Measurements from ENCODE around the gene NGEF.

Gene NGEF

GRCh38 chr2:233029321-233029720 lies 16.3 kb upstream of the NGEF start:
- TF ChIP-seq CTCF (IDR thresholded peaks at IDR 0.05; ENCODE audit: borderline replicate concordance, insufficient read depth, low read depth, low read length) = no peak
- H3K4me3 ChIP-seq (ENCODE audit: low read depth, low read length) = no peak overlapping the region

- no peak overlapping the region for H3K4me3 ChIP-seq (ENCODE audit: low read depth, low read length)
- no peak for TF ChIP-seq CTCF (IDR thresholded peaks at IDR 0.05; ENCODE audit: borderline replicate concordance, insufficient read depth, low read depth, low read length)
These were observed 13.2 kb upstream of the NGEF start for GRCh38 chr2:233026198-233026813.

DNA sequence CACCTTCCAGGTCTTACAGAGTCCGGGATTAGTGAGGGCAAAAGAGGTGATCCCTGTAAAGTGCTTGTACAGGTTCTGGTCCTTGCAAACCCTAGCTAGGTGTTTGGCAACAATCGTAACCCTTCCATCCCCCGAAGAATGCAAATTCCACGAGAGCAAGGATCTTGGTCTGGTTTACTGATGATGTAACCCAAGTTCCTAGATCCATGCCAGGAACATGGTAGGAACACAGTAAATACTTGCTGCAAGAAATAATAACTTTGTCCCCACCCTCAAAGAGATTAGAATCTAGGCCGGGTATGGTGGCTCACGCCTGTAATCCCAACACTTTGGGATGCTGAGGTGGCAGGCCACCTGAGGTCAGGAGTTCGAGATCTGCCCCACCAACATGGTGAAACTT lies 12.7 kb upstream of the NGEF start:
- no peak overlapping the region for H3K4me3 ChIP-seq (ENCODE audit: low read depth, low read length)
- no peak for TF ChIP-seq CTCF (IDR thresholded peaks at IDR 0.05; ENCODE audit: borderline replicate concordance, insufficient read depth, low read depth, low read length)

DNA sequence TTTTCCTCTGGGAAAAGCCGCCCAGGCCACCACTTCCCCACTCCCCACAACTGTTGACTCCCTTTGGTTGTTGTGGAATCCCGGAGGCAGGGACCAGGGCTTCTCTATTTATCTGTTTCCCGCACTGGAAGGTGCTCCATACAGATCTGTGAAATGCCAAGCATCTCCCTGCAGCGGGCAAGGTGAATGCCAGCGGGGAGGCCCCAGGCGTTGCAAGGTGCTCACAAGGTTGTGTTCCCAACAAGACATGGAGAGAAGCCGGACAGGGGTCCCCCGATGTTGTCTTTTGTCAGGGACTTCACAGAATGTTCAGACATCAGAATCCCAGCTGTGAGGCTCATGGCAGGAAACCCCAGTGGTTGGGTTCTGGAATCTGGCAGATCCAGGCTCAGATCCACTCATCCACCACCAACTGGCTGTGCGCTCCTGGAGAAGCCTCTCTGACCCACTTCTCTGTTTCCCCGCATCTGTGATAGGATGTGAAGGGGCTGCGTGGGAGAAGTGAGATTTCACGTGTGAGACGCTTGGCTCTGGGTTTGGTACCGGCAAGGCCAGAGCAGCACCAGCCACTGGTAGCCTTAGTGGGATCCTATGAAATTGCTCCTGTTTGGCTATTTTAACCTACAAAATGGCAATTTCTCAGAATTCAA lies 10.8 kb upstream of the NGEF start:
- no peak overlapping the region for H3K4me3 ChIP-seq (ENCODE audit: low read depth, low read length)
- no peak for TF ChIP-seq CTCF (IDR thresholded peaks at IDR 0.05; ENCODE audit: borderline replicate concordance, insufficient read depth, low read depth, low read length)

DNA sequence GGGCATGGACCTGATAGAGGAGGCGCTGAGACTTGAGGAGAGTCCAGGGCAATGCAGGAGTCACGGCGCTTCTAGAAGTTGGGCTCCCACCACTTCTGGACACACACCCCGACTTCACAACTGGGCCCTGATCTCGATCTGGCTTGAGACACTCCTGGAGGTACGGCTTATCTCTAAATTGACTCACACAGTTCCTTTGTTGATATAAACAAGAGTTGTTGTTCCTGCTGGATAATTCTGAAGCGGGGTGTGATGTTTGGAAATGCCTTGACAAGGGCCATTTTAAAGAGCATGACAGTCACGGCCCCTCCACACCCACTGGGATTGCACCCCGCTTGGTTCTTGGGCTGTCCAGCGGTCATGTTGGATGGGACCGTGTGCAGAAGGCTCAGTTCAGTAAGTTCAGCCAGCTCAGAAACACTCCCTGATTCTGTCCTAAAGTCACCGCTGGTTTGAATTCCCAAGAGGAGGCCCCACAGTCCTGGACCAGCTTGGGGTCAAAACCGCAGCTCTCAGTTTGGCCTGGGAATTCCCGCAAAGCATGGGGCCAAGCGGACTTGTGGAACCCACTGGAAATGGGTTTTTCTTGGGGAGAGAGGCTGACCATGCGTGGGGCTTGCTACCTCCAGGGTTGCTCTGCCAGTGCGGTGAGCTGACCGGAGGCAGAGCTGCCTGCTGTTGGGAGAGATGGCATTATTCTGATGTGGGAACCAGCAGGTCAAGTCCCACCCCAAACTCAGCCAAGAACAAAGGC lies 10.1 kb upstream of the NGEF start:
- no peak overlapping the region for H3K4me3 ChIP-seq (ENCODE audit: low read depth, low read length)

GRCh38 chr2:233022561-233022960 lies 9.5 kb upstream of the NGEF start:
- TF ChIP-seq CTCF (IDR thresholded peaks at IDR 0.05; ENCODE audit: borderline replicate concordance, insufficient read depth, low read depth, low read length) = no peak
- H3K4me3 ChIP-seq (ENCODE audit: low read depth, low read length) = no peak overlapping the region

More for the DNA sequence above, 10.1 kb upstream of the NGEF start:
- no peak for TF ChIP-seq CTCF (IDR thresholded peaks at IDR 0.05; ENCODE audit: borderline replicate concordance, insufficient read depth, low read depth, low read length)
